Gastrocnemius medialis (tissue), 4 donors: Measurements from ENCODE around the gene KAZN. TPM values are rescaled to one million over a fixed set of nuclear protein-coding genes. Genes with fewer than 3 reads are reported as not detected.

Source experiments
- ATAC-seq, 2 donors: fragments of 150-250 bp; one replicate each; pipeline ENCODE4 v1.9.1; 2016
- DNase-seq, 2 donors: peaks; one replicate each; pipeline ENCODE4 v3.0.0-alpha.2; 2019
- H3K27ac ChIP-seq, 4 donors: fragments of 200-600 bp; sonication (generic); 1 replicate in 1 of 4; 2 replicates in 3 of 4; pipeline ENCODE4 v1.5.1; 2016 to 2018; ENCODE audit warnings: mild to moderate bottlenecking in 2 of 4, moderate library complexity in 1 of 4
- H3K27me3 ChIP-seq, 3 donors: fragments of 200-600 bp; sonication (generic) in 2 of 3; 1 replicate in 1 of 3; 2 replicates in 2 of 3; pipeline versions ENCODE4 v1.5.1 to v1.6.0; 2016 to 2019; ENCODE audit warnings: mild to moderate bottlenecking in 1 of 3, moderate library complexity in 1 of 3
- H3K36me3 ChIP-seq, 2 donors: fragments of 200-600 bp; sonication (generic) in 1 of 2; one replicate each; pipeline ENCODE4 v1.5.1; 2017 to 2018
- H3K4me1 ChIP-seq, 2 donors: fragments of 200-600 bp; sonication (generic) in 1 of 2; one replicate each; pipeline ENCODE4 v1.5.1; 2016 to 2017; ENCODE audit warnings: mild to moderate bottlenecking in 2 of 2
- H3K4me3 ChIP-seq, 4 donors: fragments of 200-600 bp; sonication (generic) in 3 of 4; 1 replicate in 1 of 4; 2 replicates in 3 of 4; pipeline ENCODE4 v1.5.1; 2016 to 2019; ENCODE audit warnings: mild to moderate bottlenecking in 2 of 4
- H3K9me3 ChIP-seq, 3 donors: fragments of 200-600 bp; sonication (generic) in 2 of 3; 1 replicate in 1 of 3; 2 replicates in 2 of 3; pipeline ENCODE4 v1.5.1; 2016 to 2019
- POLR2A ChIP-seq, 2 donors: fragments of 450-650 bp; IDR thresholded peaks; one replicate each; pipeline ENCODE4 v1.6.1; 2017; ENCODE audit warnings: antibody characterized with exemption in 2 of 2, mild to moderate bottlenecking in 2 of 2, moderate library complexity in 2 of 2
- in situ Hi-C, 4 donors: fragments of 200-750 bp; cut with MboI; loops; one replicate each; pipeline versions ENCODE4 v1.15.0 to v1.8.0; 2017; ENCODE audit warnings: low sequenced_read_pairs in 4 of 4
- intact Hi-C: fragments of 100-400 bp; cut with DNase I; formaldehyde crosslinking; loops from one replicate; pipeline ENCODE4 v1.15.1; 2023; ENCODE audit warnings: low total_unique reads
- total RNA-seq, 4 donors: library from RNA; depleted of rRNA; stranded (reverse); fragments of >200 nt; gene quantifications; one replicate each; pipeline versions ENCODE4 v1.1.0 to v1.2.3, GENCODE V29; 2016
- TF ChIP-seq, protein P1 (sequence below), 5 experiments: fragments of 450-650 bp in 3 of 5; fragments of 200-600 bp in 2 of 5; sonication (generic) in 2 of 5; IDR thresholded peaks in 4 of 5; conservative IDR thresholded peaks in 1 of 5; 1 replicate in 4 of 5; 2 replicates in 1 of 5; pipeline ENCODE4 v1.5.1; 2016 to 2019; ENCODE audit warnings: antibody characterized with exemption in 5 of 5, mild to moderate bottlenecking in 3 of 5, moderate library complexity in 3 of 5

The KAZN gene
- total RNA-seq, 4 donors from 2014 or later, result 0.05 to 2.2 (median 1.00) TPM

DNA sequence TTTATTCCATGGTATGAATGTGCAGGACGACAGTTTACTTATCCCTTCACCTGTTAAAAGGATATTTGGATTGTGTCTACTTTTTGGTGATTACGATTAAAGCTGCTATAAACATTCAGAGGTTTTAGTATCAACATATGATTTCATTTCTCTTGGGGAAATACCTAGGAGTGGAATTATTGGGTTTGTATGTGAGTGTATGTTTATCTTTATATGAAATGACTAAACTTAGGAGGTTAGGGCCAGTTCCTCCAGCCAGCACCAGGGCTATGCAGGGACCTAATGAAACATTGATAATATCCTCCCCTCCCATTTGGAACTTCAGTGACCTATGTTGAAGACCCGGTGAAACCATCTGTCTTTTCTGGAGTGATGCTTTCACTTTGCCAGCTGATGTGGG lies 568.9 kb downstream of the KAZN start:
- in situ Hi-C loops, result no loop called here
- intact Hi-C loops, result no loop called here

More for the DNA sequence above, 568.9 kb downstream of the KAZN start:
- ATAC-seq, result no peak
- no peak for DNase-seq
- Histone ChIP-seq H3K4me3 (no peak overlapping the region), H3K36me3 (no peaks in the 10 kb centered on the region), H3K4me1 (no peaks in the 10 kb centered on the region), H3K27ac (no peak overlapping the region), H3K27me3 (no peaks in the 10 kb centered on the region), H3K9me3 (no peaks in the 10 kb centered on the region)
- no peak for TF ChIP-seq POLR2A (IDR thresholded peaks at IDR 0.05)
- TF ChIP-seq, protein P1, sequence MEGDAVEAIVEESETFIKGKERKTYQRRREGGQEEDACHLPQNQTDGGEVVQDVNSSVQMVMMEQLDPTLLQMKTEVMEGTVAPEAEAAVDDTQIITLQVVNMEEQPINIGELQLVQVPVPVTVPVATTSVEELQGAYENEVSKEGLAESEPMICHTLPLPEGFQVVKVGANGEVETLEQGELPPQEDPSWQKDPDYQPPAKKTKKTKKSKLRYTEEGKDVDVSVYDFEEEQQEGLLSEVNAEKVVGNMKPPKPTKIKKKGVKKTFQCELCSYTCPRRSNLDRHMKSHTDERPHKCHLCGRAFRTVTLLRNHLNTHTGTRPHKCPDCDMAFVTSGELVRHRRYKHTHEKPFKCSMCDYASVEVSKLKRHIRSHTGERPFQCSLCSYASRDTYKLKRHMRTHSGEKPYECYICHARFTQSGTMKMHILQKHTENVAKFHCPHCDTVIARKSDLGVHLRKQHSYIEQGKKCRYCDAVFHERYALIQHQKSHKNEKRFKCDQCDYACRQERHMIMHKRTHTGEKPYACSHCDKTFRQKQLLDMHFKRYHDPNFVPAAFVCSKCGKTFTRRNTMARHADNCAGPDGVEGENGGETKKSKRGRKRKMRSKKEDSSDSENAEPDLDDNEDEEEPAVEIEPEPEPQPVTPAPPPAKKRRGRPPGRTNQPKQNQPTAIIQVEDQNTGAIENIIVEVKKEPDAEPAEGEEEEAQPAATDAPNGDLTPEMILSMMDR (IDR thresholded peaks at IDR 0.05 in 4 of 5, conservative IDR thresholded peaks at IDR 0.05 in 1 of 5), result no peak
